KMS-11 (cell line): Measurements from ENCODE around the gene KLF9.

Experiments
- H2AFZ ChIP-seq: fragments of 200-600 bp; sonication (generic); 2 replicates; pipeline ENCODE4 v1.6.1; 2016; ENCODE audit warnings: antibody characterized with exemption, mixed run types, low read depth
- H3K27ac ChIP-seq: fragments of 200-600 bp; sonication (generic); 2 replicates; pipeline ENCODE4 v1.6.1; 2016; ENCODE audit warnings: mild to moderate bottlenecking, mixed run types
- H3K27me3 ChIP-seq: fragments of 200-600 bp; sonication (generic); 2 replicates; pipeline ENCODE4 v1.6.1; 2017; ENCODE audit warnings: mild to moderate bottlenecking, low read depth, mixed run types, moderate library complexity; ENCODE audit not compliant: insufficient read depth
- H3K36me3 ChIP-seq: fragments of 200-600 bp; sonication (generic); 2 replicates; pipeline ENCODE4 v1.6.1; 2017; ENCODE audit warnings: mild to moderate bottlenecking, mixed run types; ENCODE audit not compliant: insufficient read depth
- H3K4me1 ChIP-seq: fragments of 200-600 bp; sonication (generic); 2 replicates; pipeline ENCODE4 v1.6.1; 2016; ENCODE audit warnings: mild to moderate bottlenecking, low read depth, mixed run types; ENCODE audit not compliant: poor library complexity, severe bottlenecking
- H3K4me2 ChIP-seq: fragments of 200-600 bp; sonication (generic); 2 replicates; pipeline ENCODE4 v1.7.0; 2016; ENCODE audit warnings: mild to moderate bottlenecking, mixed run types
- H3K4me3 ChIP-seq: fragments of 200-600 bp; sonication (generic); IDR thresholded peaks from 2 replicates; pipeline ENCODE4 v1.6.1; 2017; ENCODE audit warnings: low read depth, low read length, mixed read lengths; ENCODE audit not compliant: insufficient read depth
- H3K79me2 ChIP-seq: fragments of 200-600 bp; sonication (generic); 2 replicates; pipeline ENCODE4 v1.6.1; 2016; ENCODE audit warnings: low read depth, mixed run types; ENCODE audit not compliant: insufficient read depth
- H3K9ac ChIP-seq: fragments of 200-600 bp; sonication (generic); 2 replicates; pipeline ENCODE4 v1.6.1; 2016; ENCODE audit warnings: mild to moderate bottlenecking, mixed run types
- H4K20me1 ChIP-seq: fragments of 200-600 bp; sonication (generic); 2 replicates; pipeline ENCODE4 v1.6.1; 2016; ENCODE audit warnings: mild to moderate bottlenecking, mixed run types; ENCODE audit not compliant: insufficient read depth
- TF ChIP-seq, protein P1 (sequence below): fragments of 200-600 bp; sonication (generic); conservative IDR thresholded peaks from 2 replicates; pipeline ENCODE4 v1.6.1; 2017; ENCODE audit warnings: low read depth, mild to moderate bottlenecking, antibody characterized with exemption, low read length, moderate library complexity, mixed read lengths

KLF9 gene

DNA sequence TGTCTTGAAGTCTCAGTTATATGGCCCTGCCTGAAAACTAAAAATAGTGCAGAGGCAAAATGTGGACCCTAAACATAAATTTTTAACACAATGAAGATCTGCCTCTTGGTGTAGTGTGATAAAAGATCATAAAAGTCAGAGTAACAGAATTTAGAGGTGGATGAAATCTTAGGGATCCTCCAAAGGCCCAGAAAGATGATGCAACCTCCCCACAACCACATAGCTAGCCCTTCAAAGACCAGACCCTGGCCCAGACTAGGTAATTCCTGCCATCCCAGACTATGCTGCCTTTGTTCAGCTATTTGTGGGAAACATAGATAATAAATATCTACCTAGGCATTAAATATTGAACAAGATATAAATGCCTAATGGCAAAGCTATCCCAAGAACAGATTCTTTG lies 15.3 kb downstream of the KLF9 start:
- Histone ChIP-seq H3K27ac (no peak overlapping the region), H3K4me3 (no peak overlapping the region), H4K20me1 (no peaks in the 10 kb centered on the region), H3K4me2 (no peak overlapping the region), H3K9ac (no peak overlapping the region), H3K27me3 (no peaks in the 10 kb centered on the region), H2AFZ (no peak overlapping the region), H3K4me1 (peaks cover 17% of the 10 kb centered on the region), H3K36me3 (no peaks in the 10 kb centered on the region), H3K79me2 (peaks cover 34% of the 10 kb centered on the region)
- TF ChIP-seq, protein P1, sequence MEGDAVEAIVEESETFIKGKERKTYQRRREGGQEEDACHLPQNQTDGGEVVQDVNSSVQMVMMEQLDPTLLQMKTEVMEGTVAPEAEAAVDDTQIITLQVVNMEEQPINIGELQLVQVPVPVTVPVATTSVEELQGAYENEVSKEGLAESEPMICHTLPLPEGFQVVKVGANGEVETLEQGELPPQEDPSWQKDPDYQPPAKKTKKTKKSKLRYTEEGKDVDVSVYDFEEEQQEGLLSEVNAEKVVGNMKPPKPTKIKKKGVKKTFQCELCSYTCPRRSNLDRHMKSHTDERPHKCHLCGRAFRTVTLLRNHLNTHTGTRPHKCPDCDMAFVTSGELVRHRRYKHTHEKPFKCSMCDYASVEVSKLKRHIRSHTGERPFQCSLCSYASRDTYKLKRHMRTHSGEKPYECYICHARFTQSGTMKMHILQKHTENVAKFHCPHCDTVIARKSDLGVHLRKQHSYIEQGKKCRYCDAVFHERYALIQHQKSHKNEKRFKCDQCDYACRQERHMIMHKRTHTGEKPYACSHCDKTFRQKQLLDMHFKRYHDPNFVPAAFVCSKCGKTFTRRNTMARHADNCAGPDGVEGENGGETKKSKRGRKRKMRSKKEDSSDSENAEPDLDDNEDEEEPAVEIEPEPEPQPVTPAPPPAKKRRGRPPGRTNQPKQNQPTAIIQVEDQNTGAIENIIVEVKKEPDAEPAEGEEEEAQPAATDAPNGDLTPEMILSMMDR: no peak

DNA sequence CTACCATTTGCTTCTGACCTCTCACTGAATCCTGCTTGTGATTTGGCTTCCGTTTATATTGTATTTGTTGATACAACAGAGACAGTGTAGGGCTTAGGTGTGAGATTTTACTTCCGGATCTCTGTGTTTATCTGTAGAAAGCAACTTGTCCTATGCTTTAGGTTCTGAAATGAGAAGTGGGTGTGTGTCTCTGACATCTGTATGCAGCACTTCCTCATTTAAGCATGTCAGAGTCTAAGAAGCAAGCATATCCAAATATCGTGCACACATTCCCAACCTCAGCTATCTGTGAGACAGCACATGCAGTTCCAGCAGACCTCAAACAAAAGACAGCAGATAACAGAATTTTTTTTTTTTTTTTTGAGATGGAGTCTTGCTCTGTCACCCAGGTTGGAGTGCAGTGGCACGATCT lies 16.3 kb downstream of the KLF9 start:
- H3K4me2 ChIP-seq: no peak overlapping the region
- no peaks in the 10 kb centered on the region for H4K20me1 ChIP-seq
- no peaks in the 10 kb centered on the region for H3K36me3 ChIP-seq
- peaks cover 33% of the 10 kb centered on the region for H3K79me2 ChIP-seq
- no peak overlapping the region for H3K27ac ChIP-seq
- no peaks in the 10 kb centered on the region for H3K27me3 ChIP-seq
- no peak overlapping the region for H3K9ac ChIP-seq
- no peak overlapping the region for H2AFZ ChIP-seq
- peaks cover 17% of the 10 kb centered on the region for H3K4me1 ChIP-seq
- H3K4me3 ChIP-seq: no peak overlapping the region
- TF ChIP-seq, protein P1: no peak

DNA sequence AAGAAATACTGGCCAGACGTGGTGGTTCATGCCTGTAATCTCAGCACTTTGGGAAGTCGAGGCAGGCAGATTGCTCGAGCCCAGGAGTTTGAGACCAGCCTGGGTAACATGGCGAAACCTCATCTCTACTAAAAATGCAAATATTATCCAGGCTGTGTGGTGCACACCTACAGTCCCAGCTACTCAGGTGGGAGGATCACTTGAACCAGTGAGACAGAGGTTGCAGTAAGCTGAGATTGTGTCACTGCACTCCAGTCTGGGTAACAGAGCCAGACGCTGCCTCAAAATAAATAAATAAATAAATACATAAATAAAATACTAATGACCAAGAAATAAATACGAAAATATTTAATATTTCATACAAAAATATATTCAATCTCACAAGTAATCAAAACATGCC lies 18.8 kb downstream of the KLF9 start:
- no peaks in the 10 kb centered on the region for H4K20me1 ChIP-seq
- TF ChIP-seq, protein P1: no peak
- H3K9ac ChIP-seq: no peak overlapping the region

DNA sequence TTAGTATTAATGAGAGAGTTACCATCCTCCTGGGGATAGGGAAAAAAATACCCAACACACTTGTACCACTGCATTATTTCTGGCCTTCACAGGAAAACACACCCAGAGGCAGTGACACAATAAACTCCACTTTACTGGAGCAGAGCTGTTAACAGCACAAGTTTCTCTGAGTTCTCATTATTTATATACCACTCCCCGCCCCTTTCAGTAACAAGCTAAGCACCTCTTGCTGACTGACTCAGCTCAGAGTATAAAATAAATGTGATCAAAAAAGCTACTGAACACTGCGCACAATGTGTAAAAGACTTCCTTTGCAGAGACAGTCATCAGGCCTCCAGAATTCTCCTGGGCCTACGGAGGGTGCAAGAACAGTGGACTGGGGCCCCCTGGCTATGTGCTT lies 21.6 kb downstream of the KLF9 start:
- Histone ChIP-seq H3K4me1 (no peaks in the 10 kb centered on the region), H4K20me1 (no peaks in the 10 kb centered on the region), H3K27ac (no peak overlapping the region), H3K27me3 (no peaks in the 10 kb centered on the region), H3K9ac (no peak overlapping the region), H3K4me3 (no peak overlapping the region), H3K79me2 (peaks cover 34% of the 10 kb centered on the region), H3K4me2 (no peak overlapping the region), H2AFZ (no peak overlapping the region), H3K36me3 (no peaks in the 10 kb centered on the region)
- TF ChIP-seq, protein P1: no peak

More for the DNA sequence above, 18.8 kb downstream of the KLF9 start:
- no peak overlapping the region for H3K4me2 ChIP-seq
- H3K4me1 ChIP-seq: peaks cover 17% of the 10 kb centered on the region
- no peak overlapping the region for H3K4me3 ChIP-seq
- no peaks in the 10 kb centered on the region for H3K27me3 ChIP-seq
- H3K79me2 ChIP-seq: peaks cover 25% of the 10 kb centered on the region
- H2AFZ ChIP-seq: no peak overlapping the region
- H3K27ac ChIP-seq: no peak overlapping the region
- no peaks in the 10 kb centered on the region for H3K36me3 ChIP-seq
